Spleen (tissue), 11 donors: ENCODE results near the gene LTF. TPM values are rescaled to one million over a fixed set of nuclear protein-coding genes. Genes with fewer than 3 reads are reported as not detected.
A peak's percentile ranks its signal among the peaks of the same experiment; 100 is the strongest.

Source experiments
- DNase-seq: peaks from one replicate; pipeline ENCODE4 v3.0.0-alpha.2; 2020
- H3K27ac ChIP-seq, 8 donors: fragments of 200-600 bp; sonication (generic) in 7 of 8; 1 replicate in 4 of 8; 2 replicates in 4 of 8; pipeline versions ENCODE4 v1.5.0 to v1.8.0; 2016 to 2021; ENCODE audit warnings: inconsistent platforms in 4 of 8, mild to moderate bottlenecking in 4 of 8, moderate library complexity in 1 of 8
- H3K27me3 ChIP-seq, 7 donors: fragments of 200-600 bp; sonication (generic) in 6 of 7; replicated peaks in 1 of 7; 1 replicate in 4 of 7; 2 replicates in 3 of 7; pipeline versions ENCODE4 v1.5.0 to v1.8.0; 2016 to 2021; ENCODE audit warnings: inconsistent platforms in 3 of 7, mild to moderate bottlenecking in 1 of 7
- H3K36me3 ChIP-seq, 6 donors: fragments of 200-600 bp; sonication (generic) in 5 of 6; 1 replicate in 4 of 6; 2 replicates in 2 of 6; pipeline versions ENCODE4 v1.5.0 to v1.8.0; 2016 to 2021; ENCODE audit warnings: inconsistent platforms in 2 of 6
- H3K4me1 ChIP-seq, 6 donors: fragments of 200-600 bp; sonication (generic) in 5 of 6; 1 replicate in 3 of 6; 2 replicates in 3 of 6; pipeline versions ENCODE4 v1.5.0 to v1.8.0; 2016 to 2021; ENCODE audit warnings: inconsistent platforms in 3 of 6
- H3K4me3 ChIP-seq, 8 donors: fragments of 200-600 bp; sonication (generic) in 7 of 8; 1 replicate in 4 of 8; 2 replicates in 4 of 8; pipeline versions ENCODE4 v1.5.0 to v1.8.0; 2016 to 2021; ENCODE audit warnings: inconsistent platforms in 4 of 8, mild to moderate bottlenecking in 4 of 8, moderate library complexity in 2 of 8
- H3K9me3 ChIP-seq, 8 donors: fragments of 200-600 bp; sonication (generic) in 7 of 8; 1 replicate in 4 of 8; 2 replicates in 4 of 8; pipeline versions ENCODE4 v1.5.0 to v1.8.0; 2016 to 2021; ENCODE audit warnings: inconsistent platforms in 4 of 8
- POLR2A ChIP-seq, 3 donors: fragments of 450-650 bp; IDR thresholded peaks; one replicate each; pipeline ENCODE4 v1.5.1; 2017; ENCODE audit warnings: antibody characterized with exemption in 3 of 3, mild to moderate bottlenecking in 1 of 3
- POLR2AphosphoS5 ChIP-seq, 3 donors: sonication (generic); formaldehyde crosslinking; IDR thresholded peaks; one replicate each; pipeline ENCODE4 v1.5.1; 2017; ENCODE audit warnings: antibody characterized with exemption in 3 of 3
- WGBS, 5 donors: extraction: QIAGEN DNeasy Blood & Tissue Kit in 3 of 5; methylation state at CpG; one replicate each; pipeline versions ENCODE4 v1.1.5 to v1.1.7; 2013 to 2018; 5-methylcytosine and 5-hydroxymethylcytosine counted together
- intact Hi-C: fragments of 100-400 bp; cut with DNase I; formaldehyde crosslinking; loops from one replicate; pipeline ENCODE4 v1.15.0; 2023; ENCODE audit warnings: low total_unique reads
- polyA plus RNA-seq, 3 donors: library from polyadenylated mRNA; stranded (reverse); fragments of 200-250 nt; gene quantifications; one replicate each; pipeline ENCODE4 v1.2.1, GENCODE V29; 2013
- total RNA-seq, 7 donors: library from RNA; depleted of rRNA in 3 of 7; stranded (reverse); fragments of >200 nt in 3 of 7; fragmentation: NEBNext Ultra II Directional in 4 of 7; extraction: Animal tissue kit (Norgen Biotek cat#: 25700) in 4 of 7; gene quantifications; one replicate each; pipeline versions ENCODE4 v1.1.0 to v1.2.1, GENCODE V29; 2016 to 2021
- TF ChIP-seq, protein P1 (sequence below), 11 experiments: fragments of 200-600 bp in 7 of 11; fragments of 450-650 bp in 4 of 11; sonication (generic) in 4 of 11; IDR thresholded peaks in 8 of 11; conservative IDR thresholded peaks in 3 of 11; 1 replicate in 7 of 11; 2 replicates in 4 of 11; pipeline versions ENCODE4 v1.4.0 to v1.8.0; 2016 to 2021; ENCODE audit warnings: antibody characterized with exemption in 11 of 11, inconsistent platforms in 4 of 11, mild to moderate bottlenecking in 1 of 11
- donor health status: healthy with polysubstance abuse.
- donor health status: DM: no; HTN: no; CAD: no; lungs with moderate emphysema.
- donor health status: DM: no; HTN: no; CAD: no.
- donor health status: Bipolar disorder and iron deficiency.
- donor health status: healthy.
- donor health status: DM: no; HTN: no; CAD: no.
- donor health status: DM: yes; HTN: yes; CAD: no.

Gene LTF
- total and polyA plus RNA-seq, 10 donors: 15.2 to 598 (median 56.0) TPM

DNA sequence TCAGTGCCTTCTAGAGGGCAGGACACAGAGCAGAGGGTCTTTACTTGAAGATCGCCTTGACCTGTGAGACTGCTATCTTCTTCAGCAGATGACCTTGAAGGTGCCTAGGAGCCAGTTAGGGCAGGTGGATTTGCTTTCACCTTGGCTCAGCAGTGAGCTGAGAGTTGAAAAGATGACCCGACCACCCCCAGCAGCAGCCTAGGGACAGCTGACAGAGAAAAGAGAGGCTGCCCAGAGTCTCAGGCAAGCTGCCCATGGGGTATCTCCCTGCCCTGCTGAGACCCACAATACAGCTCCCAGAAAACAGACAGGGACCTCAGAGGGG is 453 bp upstream of the LTF start:
- H3K27me3 ChIP-seq: peaks cover 0 to 33% (median 10%) of the 10 kb centered on the region in 7 donors
- peak overlapping the region in 1 of 8 donors; percentile 8 for H3K4me3 ChIP-seq
- no peak for DNase-seq
- peaks cover 7 to 96% (median 32%) of the 10 kb centered on the region in 6 donors for H3K4me1 ChIP-seq
- no peaks in the 10 kb centered on the region for H3K36me3 ChIP-seq
- WGBS, 5 donors: 29 to 94% (median 85%) methylated on average over 1 to 2 of the region's 2 CpGs
- intact Hi-C loops: no loop called here
- H3K27ac ChIP-seq: peak overlapping the region in 1 of 8 donors; percentile 83
- H3K9me3 ChIP-seq: no peaks in the 10 kb centered on the region
- TF ChIP-seq, protein P1, sequence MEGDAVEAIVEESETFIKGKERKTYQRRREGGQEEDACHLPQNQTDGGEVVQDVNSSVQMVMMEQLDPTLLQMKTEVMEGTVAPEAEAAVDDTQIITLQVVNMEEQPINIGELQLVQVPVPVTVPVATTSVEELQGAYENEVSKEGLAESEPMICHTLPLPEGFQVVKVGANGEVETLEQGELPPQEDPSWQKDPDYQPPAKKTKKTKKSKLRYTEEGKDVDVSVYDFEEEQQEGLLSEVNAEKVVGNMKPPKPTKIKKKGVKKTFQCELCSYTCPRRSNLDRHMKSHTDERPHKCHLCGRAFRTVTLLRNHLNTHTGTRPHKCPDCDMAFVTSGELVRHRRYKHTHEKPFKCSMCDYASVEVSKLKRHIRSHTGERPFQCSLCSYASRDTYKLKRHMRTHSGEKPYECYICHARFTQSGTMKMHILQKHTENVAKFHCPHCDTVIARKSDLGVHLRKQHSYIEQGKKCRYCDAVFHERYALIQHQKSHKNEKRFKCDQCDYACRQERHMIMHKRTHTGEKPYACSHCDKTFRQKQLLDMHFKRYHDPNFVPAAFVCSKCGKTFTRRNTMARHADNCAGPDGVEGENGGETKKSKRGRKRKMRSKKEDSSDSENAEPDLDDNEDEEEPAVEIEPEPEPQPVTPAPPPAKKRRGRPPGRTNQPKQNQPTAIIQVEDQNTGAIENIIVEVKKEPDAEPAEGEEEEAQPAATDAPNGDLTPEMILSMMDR (IDR thresholded peaks at IDR 0.05 in 8 of 11, conservative IDR thresholded peaks at IDR 0.05 in 3 of 11): no peak
- TF ChIP-seq POLR2A (IDR thresholded peaks at IDR 0.05): no peak
- TF ChIP-seq POLR2AphosphoS5 (IDR thresholded peaks at IDR 0.05): no peak

DNA sequence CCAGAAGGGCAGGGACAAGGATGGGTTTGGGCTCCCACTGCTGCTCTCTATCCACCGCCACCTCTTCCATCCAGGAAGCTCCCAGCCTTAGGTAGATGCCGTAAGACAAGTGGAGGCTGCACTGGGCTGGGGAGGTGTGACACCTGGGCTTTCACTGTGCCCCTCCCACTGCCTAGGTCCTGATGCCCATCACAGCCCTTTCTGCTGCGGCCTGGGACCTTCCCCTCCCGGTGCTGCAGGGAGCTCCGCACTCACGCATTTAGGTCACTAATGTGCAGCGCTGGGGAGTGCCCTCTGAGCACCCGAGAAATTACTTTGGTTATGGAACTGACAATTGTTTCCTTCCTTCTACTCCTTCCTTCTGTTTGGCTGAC is 850 bp downstream of the LTF start:
- TF ChIP-seq, protein P1 (IDR thresholded peaks at IDR 0.05 in 8 of 11, conservative IDR thresholded peaks at IDR 0.05 in 3 of 11): no peak
- no peak for TF ChIP-seq POLR2A (IDR thresholded peaks at IDR 0.05)
- TF ChIP-seq POLR2AphosphoS5 (IDR thresholded peaks at IDR 0.05): no peak
- peaks cover 0 to 9% (median 0%) of the 10 kb centered on the region in 6 donors for H3K36me3 ChIP-seq
- intact Hi-C loops: no loop called here
- WGBS, 5 donors: 60 to 74% (median 67%) methylated on average over 8 of the region's 8 CpGs
- peak overlapping the region in 7 of 8 donors; percentile 20 to 83 (median 73) for H3K27ac ChIP-seq
- peak; percentile 72 for DNase-seq
- H3K4me1 ChIP-seq: peaks cover 7 to 93% (median 32%) of the 10 kb centered on the region in 6 donors
- peaks cover 0 to 33% (median 10%) of the 10 kb centered on the region in 7 donors for H3K27me3 ChIP-seq
- H3K4me3 ChIP-seq: peak overlapping the region in 5 of 8 donors; percentile 31 to 67 (median 39)
- H3K9me3 ChIP-seq: no peaks in the 10 kb centered on the region

DNA sequence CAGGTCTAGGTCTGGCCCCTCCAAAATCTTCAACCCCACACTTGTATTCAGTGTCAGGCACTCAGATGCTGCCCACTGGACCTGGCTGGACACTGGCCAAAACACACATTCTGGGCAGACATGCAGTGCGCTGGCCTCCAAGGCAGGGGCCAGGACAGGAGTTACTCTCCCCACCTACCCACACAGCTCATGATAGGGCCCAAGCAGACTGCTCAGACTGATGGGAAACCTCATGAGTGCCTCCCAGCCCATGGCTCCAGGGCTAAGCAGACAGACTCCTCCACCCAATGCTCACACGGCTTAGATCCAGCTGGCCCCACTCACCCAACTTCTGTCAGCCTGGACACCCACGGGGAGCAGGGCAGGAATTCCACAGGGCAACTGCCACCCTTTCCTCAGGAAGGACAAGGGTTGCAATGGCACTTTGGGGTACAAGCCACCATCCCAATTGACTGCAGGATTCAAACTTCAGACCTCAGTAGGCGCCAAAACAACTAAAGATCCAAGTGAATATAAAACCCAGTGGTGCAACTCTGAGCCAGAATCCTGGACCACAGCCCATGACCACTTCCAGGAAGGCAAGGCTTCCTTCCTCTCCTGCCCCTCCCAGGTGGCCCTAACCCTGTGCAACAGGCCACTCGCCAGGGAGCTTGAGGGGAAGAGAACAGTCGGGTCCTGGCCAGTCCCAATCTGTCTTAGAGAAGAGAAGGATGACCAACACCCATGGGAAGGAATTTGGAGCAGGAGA is 1.4 kb downstream of the LTF start:
- intact Hi-C loops: no loop called here
- peak overlapping the region; percentile 28 to 67 (median 34) for H3K4me3 ChIP-seq
- peak; percentile 80 for DNase-seq
- peak in 2 of 3 donors; percentile 72 to 79 for TF ChIP-seq POLR2AphosphoS5 (IDR thresholded peaks at IDR 0.05)
- TF ChIP-seq, protein P1 (IDR thresholded peaks at IDR 0.05 in 8 of 11, conservative IDR thresholded peaks at IDR 0.05 in 3 of 11): no peak
- peak overlapping the region; percentile 29 to 83 (median 70) for H3K27ac ChIP-seq
- WGBS, 5 donors: 26 to 67% (median 46%) methylated on average over 3 to 6 of the region's 6 CpGs
- H3K9me3 ChIP-seq: no peaks in the 10 kb centered on the region
- peaks cover 7 to 88% (median 32%) of the 10 kb centered on the region in 6 donors for H3K4me1 ChIP-seq
- peaks cover 0 to 14% (median 0%) of the 10 kb centered on the region in 6 donors for H3K36me3 ChIP-seq
- peaks cover 0 to 33% (median 10%) of the 10 kb centered on the region in 7 donors for H3K27me3 ChIP-seq

DNA sequence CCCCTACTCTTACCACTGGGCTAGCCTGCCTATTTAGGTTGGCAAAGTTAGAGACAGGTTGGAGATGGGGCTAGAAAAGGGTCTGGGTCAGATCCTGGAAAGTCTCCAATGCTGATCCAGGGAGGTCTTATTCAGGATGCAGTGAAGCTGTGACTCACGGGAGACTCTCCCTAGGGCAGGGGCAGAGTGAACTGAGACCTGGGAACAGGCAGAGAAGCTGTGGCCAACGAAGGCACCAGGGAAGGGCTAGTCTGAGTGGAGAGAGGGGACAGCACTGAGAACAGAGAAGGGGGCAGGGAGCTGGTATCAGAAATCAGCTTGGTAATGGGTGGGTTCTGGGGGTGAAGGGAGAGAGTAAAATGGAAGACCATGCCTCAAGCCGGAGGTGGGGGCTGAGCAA is 2.2 kb downstream of the LTF start:
- Histone ChIP-seq H3K36me3 (peaks cover 0 to 22% (median 0%) of the 10 kb centered on the region in 6 donors), H3K4me1 (peaks cover 7 to 83% (median 32%) of the 10 kb centered on the region in 6 donors), H3K9me3 (no peaks in the 10 kb centered on the region), H3K27me3 (peaks cover 0 to 33% (median 10%) of the 10 kb centered on the region in 7 donors), H3K4me3 (peak overlapping the region; percentile 10 to 67 (median 34)), H3K27ac (peak overlapping the region; percentile 29 to 83 (median 70))
- no peak for TF ChIP-seq POLR2A (IDR thresholded peaks at IDR 0.05)
- no peak for TF ChIP-seq POLR2AphosphoS5 (IDR thresholded peaks at IDR 0.05)
- TF ChIP-seq, protein P1 (IDR thresholded peaks at IDR 0.05 in 8 of 11, conservative IDR thresholded peaks at IDR 0.05 in 3 of 11): peak in 1 of 11 experiments; percentile 11
- DNase-seq: peak; percentile 47
- intact Hi-C loops: no loop called here
- WGBS, 5 donors: 61 to 78% (median 63%) methylated on average over 3 of the region's 3 CpGs
